ENCODE results near the gene ATG16L2. TPM values are rescaled to one million over a fixed set of nuclear protein-coding genes. Genes with fewer than 3 reads are reported as not detected.

ATG16L2 gene
- total RNA-seq, 1 donor from 2014 or later, result 9.6 TPM

- no peaks in the 10 kb centered on the region for H3K36me3 ChIP-seq (ENCODE audit: insufficient read depth, low read length)
- peaks cover 3% of the 10 kb centered on the region for H3K27me3 Mint-ChIP-seq (ENCODE audit: low read depth, unreplicated experiment)
- H3K36me3 Mint-ChIP-seq (ENCODE audit: low read depth, unreplicated experiment), result no peaks in the 10 kb centered on the region
- peaks cover 35% of the 10 kb centered on the region for H3K4me1 Mint-ChIP-seq (ENCODE audit: low read depth, unreplicated experiment)
- no peak for DNase-seq (ENCODE audit: low read depth)
- H3K4me2 ChIP-seq (ENCODE audit: low read length), result no peak overlapping the region
- H3K4me3 Mint-ChIP-seq (ENCODE audit: unreplicated experiment), result no peak overlapping the region
- H3K79me2 ChIP-seq (ENCODE audit: insufficient read depth, low read length), result no peaks in the 10 kb centered on the region
- H3K9ac ChIP-seq (ENCODE audit: low read length), result no peak overlapping the region
- H3K27ac ChIP-seq (ENCODE audit: low read depth, low read length), result no peak overlapping the region
- peaks cover 27% of the 10 kb centered on the region for H3K4me1 ChIP-seq (ENCODE audit: insufficient read depth, low read length)
- FAIRE-seq, result no peak
- TF ChIP-seq CTCF (IDR thresholded peaks at IDR 0.05; ENCODE audit: insufficient read depth, low read depth, low read length), result no peak
- TF ChIP-seq EZH2 (IDR thresholded peaks at IDR 0.05; ENCODE audit: insufficient read depth, low read length), result no peak
- no peak overlapping the region for H2AFZ ChIP-seq (ENCODE audit: low read depth, low read length)
- no peaks in the 10 kb centered on the region for H4K20me1 ChIP-seq (ENCODE audit: insufficient read depth, low read length)
- no peak overlapping the region for H3K4me3 ChIP-seq (ENCODE audit: insufficient read depth, low read depth, low read length)
- H3K9me3 Mint-ChIP-seq (ENCODE audit: unreplicated experiment), result no peaks in the 10 kb centered on the region
- no peaks in the 10 kb centered on the region for H3K9me3 ChIP-seq (ENCODE audit: insufficient read depth, low read depth, low read length)
- H3K27me3 ChIP-seq (ENCODE audit: insufficient read depth, low read length), result no peaks in the 10 kb centered on the region
- H3K27ac Mint-ChIP-seq (ENCODE audit: unreplicated experiment), result peak overlapping the region; percentile 2
Measured at GRCh38 chr11:72768581-72768980, 45.6 kb upstream of the ATG16L2 start.

- Histone ChIP-seq H3K27ac (ENCODE audit: low read depth, low read length) (no peak overlapping the region), H3K4me2 (ENCODE audit: low read length) (no peak overlapping the region), H3K9me3 (ENCODE audit: insufficient read depth, low read depth, low read length) (no peaks in the 10 kb centered on the region), H3K79me2 (ENCODE audit: insufficient read depth, low read length) (no peaks in the 10 kb centered on the region), H3K4me3 (ENCODE audit: insufficient read depth, low read depth, low read length) (no peak overlapping the region), H3K9ac (ENCODE audit: low read length) (no peak overlapping the region), H3K27me3 (ENCODE audit: insufficient read depth, low read length) (no peaks in the 10 kb centered on the region), H4K20me1 (ENCODE audit: insufficient read depth, low read length) (no peaks in the 10 kb centered on the region), H3K4me1 (ENCODE audit: insufficient read depth, low read length) (peaks cover 30% of the 10 kb centered on the region), H3K36me3 (ENCODE audit: insufficient read depth, low read length) (no peaks in the 10 kb centered on the region), H2AFZ (ENCODE audit: low read depth, low read length) (no peak overlapping the region)
- Mint-ChIP-seq H3K36me3 (ENCODE audit: low read depth, unreplicated experiment) (no peaks in the 10 kb centered on the region), H3K27ac (ENCODE audit: unreplicated experiment) (no peak overlapping the region), H3K27me3 (ENCODE audit: low read depth, unreplicated experiment) (peaks cover 3% of the 10 kb centered on the region), H3K4me1 (ENCODE audit: low read depth, unreplicated experiment) (peaks cover 40% of the 10 kb centered on the region), H3K4me3 (ENCODE audit: unreplicated experiment) (no peak overlapping the region), H3K9me3 (ENCODE audit: unreplicated experiment) (no peaks in the 10 kb centered on the region)
- TF ChIP-seq EZH2 (IDR thresholded peaks at IDR 0.05; ENCODE audit: insufficient read depth, low read length) (no peak), CTCF (IDR thresholded peaks at IDR 0.05; ENCODE audit: insufficient read depth, low read depth, low read length) (no peak)
- no peak for DNase-seq (ENCODE audit: low read depth)
- FAIRE-seq, result no peak
Measured at GRCh38 chr11:72769680-72770079, 44.5 kb upstream of the ATG16L2 start.

- Histone ChIP-seq H2AFZ (ENCODE audit: low read depth, low read length) (no peak overlapping the region), H3K27ac (ENCODE audit: low read depth, low read length) (no peak overlapping the region), H3K4me3 (ENCODE audit: insufficient read depth, low read depth, low read length) (no peak overlapping the region), H3K4me1 (ENCODE audit: insufficient read depth, low read length) (peaks cover 30% of the 10 kb centered on the region), H4K20me1 (ENCODE audit: insufficient read depth, low read length) (no peaks in the 10 kb centered on the region), H3K27me3 (ENCODE audit: insufficient read depth, low read length) (no peaks in the 10 kb centered on the region), H3K9ac (ENCODE audit: low read length) (peak overlapping the region; percentile 32), H3K4me2 (ENCODE audit: low read length) (peak overlapping the region; percentile 64), H3K79me2 (ENCODE audit: insufficient read depth, low read length) (no peaks in the 10 kb centered on the region), H3K36me3 (ENCODE audit: insufficient read depth, low read length) (no peaks in the 10 kb centered on the region), H3K9me3 (ENCODE audit: insufficient read depth, low read depth, low read length) (no peaks in the 10 kb centered on the region)
- FAIRE-seq (no peak), DNase-seq (ENCODE audit: low read depth) (no peak)
- Mint-ChIP-seq H3K4me3 (ENCODE audit: unreplicated experiment) (no peak overlapping the region), H3K36me3 (ENCODE audit: low read depth, unreplicated experiment) (no peaks in the 10 kb centered on the region), H3K9me3 (ENCODE audit: unreplicated experiment) (no peaks in the 10 kb centered on the region), H3K4me1 (ENCODE audit: low read depth, unreplicated experiment) (peaks cover 40% of the 10 kb centered on the region), H3K27me3 (ENCODE audit: low read depth, unreplicated experiment) (peaks cover 5% of the 10 kb centered on the region), H3K27ac (ENCODE audit: unreplicated experiment) (peak overlapping the region; percentile 79)
- TF ChIP-seq CTCF (IDR thresholded peaks at IDR 0.05; ENCODE audit: insufficient read depth, low read depth, low read length), result no peak
- TF ChIP-seq EZH2 (IDR thresholded peaks at IDR 0.05; ENCODE audit: insufficient read depth, low read length), result no peak
Measured at GRCh38 chr11:72770799-72771198, 43.4 kb upstream of the ATG16L2 start.

Data from astrocyte (in vitro differentiated cells and primary cell).